Activated naive CD4-positive, alpha-beta T cell treated with anti-CD3 and anti-CD28 coated beads for 36 hours (primary cell): Measurements from ENCODE around the gene POLRMT. TPM values are rescaled to one million over a fixed set of nuclear protein-coding genes. Genes with fewer than 3 reads are reported as not detected.
A peak's percentile ranks its signal among the peaks of the same experiment; 100 is the strongest.

Experiments
- CTCF ChIA-PET: fragments of 350-600 bp; sonication (Branson Sonifier 250); formaldehyde crosslinking; loops from one replicate; lab custom pipeline; 2021; ENCODE audit warnings: antibody characterized with exemption; lab: Charles Lee
- DNase-seq: peaks from one replicate; pipeline ENCODE4 v3.0.0-alpha.2; 2020
- H3K27ac Mint-ChIP-seq: one replicate; pipeline ENCODE4 v1.8.0; 2021; ENCODE audit warnings: mild to moderate bottlenecking, mixed read lengths
- H3K27me3 Mint-ChIP-seq: one replicate; pipeline ENCODE4 v1.8.0; 2021; ENCODE audit warnings: low read depth, mixed read lengths
- H3K36me3 Mint-ChIP-seq: one replicate; pipeline ENCODE4 v1.8.0; 2021; ENCODE audit warnings: low read depth, mixed read lengths
- H3K4me1 Mint-ChIP-seq: one replicate; pipeline ENCODE4 v1.8.0; 2021; ENCODE audit warnings: low read depth, mixed read lengths
- H3K4me3 Mint-ChIP-seq: one replicate; pipeline ENCODE4 v1.8.0; 2021; ENCODE audit warnings: mild to moderate bottlenecking, moderate library complexity, mixed read lengths
- H3K9me3 Mint-ChIP-seq: one replicate; pipeline ENCODE4 v1.8.0; 2021; ENCODE audit warnings: mixed read lengths
- intact Hi-C: fragments of 100-400 bp; cut with micrococcal nuclease; formaldehyde crosslinking; loops from one replicate; pipeline ENCODE4 v1.15.1; 2023
- total RNA-seq, 2 experiments: library from RNA; stranded (reverse); gene quantifications; one replicate each; pipeline ENCODE4 v1.2.3, GENCODE V29; 2021

The POLRMT gene
- total RNA-seq, 2 experiments from 2014 or later = 63.8 to 65.6 TPM

DNA sequence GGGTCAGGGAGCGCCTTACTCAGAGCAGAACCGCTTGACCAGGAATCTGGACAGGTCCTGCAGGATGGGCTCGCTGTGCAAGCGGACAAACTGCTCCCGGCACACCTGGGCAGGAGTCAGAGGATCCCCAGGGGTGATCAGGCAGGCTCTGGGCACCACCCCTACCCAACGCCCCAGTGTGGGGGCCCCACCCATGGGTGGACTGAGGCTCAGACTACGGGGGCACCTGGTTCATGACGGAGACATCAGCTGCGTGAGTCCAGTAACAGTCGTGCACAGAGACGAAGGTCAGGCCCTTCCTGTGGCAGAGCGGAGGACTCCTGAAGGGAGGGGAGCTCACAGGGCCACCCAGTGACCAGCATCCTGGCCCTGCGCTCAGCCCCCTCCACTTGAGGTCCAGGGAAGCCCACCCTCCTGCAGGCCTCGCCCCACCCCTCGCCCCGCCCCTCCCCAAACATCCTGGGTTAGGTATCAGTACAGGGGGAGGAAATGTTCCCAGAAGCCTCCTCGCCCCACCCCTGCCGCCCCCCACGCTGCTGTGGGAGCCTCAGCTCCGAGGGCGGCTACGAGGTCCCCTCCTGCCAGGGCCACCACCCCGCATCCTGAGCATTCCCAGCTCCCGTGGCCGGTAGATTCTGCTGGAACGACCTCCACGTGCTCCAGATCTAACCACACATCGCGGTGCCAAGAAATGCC lies 15.6 kb downstream of the POLRMT start:
- no peaks in the 10 kb centered on the region for H3K9me3 Mint-ChIP-seq
- no peaks in the 10 kb centered on the region for H3K27me3 Mint-ChIP-seq
- no peak overlapping the region for H3K4me3 Mint-ChIP-seq
- H3K27ac Mint-ChIP-seq = no peak overlapping the region
- CTCF ChIA-PET = no interaction called here
- peaks cover 16% of the 10 kb centered on the region for H3K36me3 Mint-ChIP-seq
- DNase-seq = no peak
- intact Hi-C loops = no loop called here
- H3K4me1 Mint-ChIP-seq = peaks cover 7% of the 10 kb centered on the region

DNA sequence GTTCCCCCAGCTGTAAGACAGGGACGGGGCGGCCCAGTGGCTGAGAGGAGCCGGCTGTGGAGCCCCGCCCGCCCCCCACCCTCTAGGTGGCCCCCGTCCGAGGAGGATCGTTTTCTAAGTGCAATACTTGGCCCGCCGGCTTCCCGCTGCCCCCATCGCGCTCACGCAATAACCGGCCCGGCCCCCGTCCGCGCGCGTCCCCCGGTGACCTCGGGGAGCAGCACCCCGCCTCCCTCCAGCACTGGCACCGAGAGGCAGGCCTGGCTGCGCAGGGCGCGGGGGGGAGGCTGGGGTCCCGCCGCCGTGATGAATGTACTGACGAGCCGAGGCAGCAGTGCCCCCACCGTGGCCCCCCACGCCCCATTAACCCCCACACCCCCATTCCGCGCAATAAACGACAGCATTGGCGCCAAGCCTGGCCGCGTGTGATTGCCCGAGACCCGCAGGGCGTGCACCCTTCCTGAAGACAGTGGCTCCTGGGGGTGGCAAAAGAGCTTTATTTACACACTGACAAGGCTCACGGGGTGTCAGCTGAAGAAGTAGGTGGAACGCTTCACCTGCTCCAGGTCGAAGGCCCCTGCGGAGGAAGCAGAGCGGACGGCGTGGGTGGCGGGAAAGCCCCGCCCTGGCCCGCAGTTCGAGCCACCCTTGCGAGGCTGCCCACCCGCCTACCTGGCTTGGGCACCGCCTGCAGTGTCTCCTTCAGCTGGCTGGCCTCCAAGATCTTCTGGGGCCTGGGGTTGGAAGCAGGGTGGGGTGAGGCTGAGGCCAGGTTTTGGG lies 16.4 kb downstream of the POLRMT start:
- no peak overlapping the region for H3K4me3 Mint-ChIP-seq
- CTCF ChIA-PET = no interaction called here
- DNase-seq = no peak
- intact Hi-C loops = no loop called here
- no peaks in the 10 kb centered on the region for H3K27me3 Mint-ChIP-seq
- H3K36me3 Mint-ChIP-seq = peaks cover 17% of the 10 kb centered on the region
- H3K27ac Mint-ChIP-seq = no peak overlapping the region
- no peaks in the 10 kb centered on the region for H3K9me3 Mint-ChIP-seq
- peaks cover 10% of the 10 kb centered on the region for H3K4me1 Mint-ChIP-seq

DNA sequence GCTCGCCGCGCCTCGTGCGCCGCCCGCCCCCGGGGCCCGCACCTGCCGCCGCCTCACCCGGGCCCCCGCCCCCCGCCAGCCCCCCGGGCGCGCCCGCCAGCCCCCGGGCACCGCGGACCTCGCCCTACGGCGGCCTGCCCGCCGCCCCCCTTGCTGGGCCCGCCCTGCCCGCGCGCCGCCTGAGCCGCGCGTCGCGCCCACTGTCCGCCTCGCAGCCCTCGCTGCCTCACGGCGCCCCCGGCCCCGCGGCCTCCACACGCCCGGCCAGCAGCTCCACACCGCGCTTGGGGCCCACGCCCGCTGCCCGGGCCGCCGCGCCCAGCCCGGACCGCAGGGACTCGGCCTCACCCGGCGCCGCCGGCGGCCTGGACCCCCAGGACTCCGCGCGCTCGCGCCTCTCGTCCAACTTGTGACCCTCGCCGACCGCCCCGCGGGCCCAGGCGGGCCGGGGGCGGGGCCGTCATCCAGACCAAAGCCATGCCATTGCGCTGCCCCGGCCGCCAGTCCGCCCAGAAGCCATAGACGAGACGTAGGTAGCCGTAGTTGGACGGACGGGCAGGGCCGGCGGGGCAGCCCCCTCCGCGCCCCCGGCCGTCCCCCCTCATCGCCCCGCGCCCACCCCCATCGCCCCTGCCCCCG lies 17.2 kb downstream of the POLRMT start:
- Mint-ChIP-seq H3K36me3 (peaks cover 17% of the 10 kb centered on the region), H3K27me3 (no peaks in the 10 kb centered on the region), H3K4me3 (no peak overlapping the region), H3K27ac (no peak overlapping the region), H3K9me3 (no peaks in the 10 kb centered on the region), H3K4me1 (peaks cover 18% of the 10 kb centered on the region)
- intact Hi-C loops = no loop called here
- DNase-seq = no peak
- CTCF ChIA-PET = no interaction called here

DNA sequence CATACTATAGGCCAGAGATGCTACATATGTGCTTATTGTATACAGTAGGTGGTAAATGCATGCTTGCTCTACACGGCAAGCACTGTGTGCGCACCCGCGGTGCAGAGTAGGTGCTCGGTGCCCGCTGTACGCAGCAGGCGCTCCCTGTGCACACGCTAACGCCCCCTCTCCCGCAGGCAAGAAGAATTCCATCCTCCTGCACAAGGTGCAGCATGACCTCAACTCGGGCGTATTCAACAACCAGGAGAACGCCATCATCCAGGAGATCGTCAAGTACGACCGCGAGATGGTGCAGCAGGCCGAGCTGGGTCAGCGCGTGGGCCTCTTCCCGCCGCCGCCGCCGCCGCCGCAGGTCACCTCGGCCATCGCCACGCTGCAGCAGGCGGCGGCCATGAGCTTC lies 17.7 kb downstream of the POLRMT start:
- H3K36me3 Mint-ChIP-seq = peaks cover 17% of the 10 kb centered on the region
- H3K4me3 Mint-ChIP-seq = no peak overlapping the region
- no peaks in the 10 kb centered on the region for H3K27me3 Mint-ChIP-seq
- H3K27ac Mint-ChIP-seq = no peak overlapping the region
- H3K4me1 Mint-ChIP-seq = peaks cover 24% of the 10 kb centered on the region
- intact Hi-C loops = no loop called here
- DNase-seq = no peak
- CTCF ChIA-PET = no interaction called here
- H3K9me3 Mint-ChIP-seq = no peaks in the 10 kb centered on the region

DNA sequence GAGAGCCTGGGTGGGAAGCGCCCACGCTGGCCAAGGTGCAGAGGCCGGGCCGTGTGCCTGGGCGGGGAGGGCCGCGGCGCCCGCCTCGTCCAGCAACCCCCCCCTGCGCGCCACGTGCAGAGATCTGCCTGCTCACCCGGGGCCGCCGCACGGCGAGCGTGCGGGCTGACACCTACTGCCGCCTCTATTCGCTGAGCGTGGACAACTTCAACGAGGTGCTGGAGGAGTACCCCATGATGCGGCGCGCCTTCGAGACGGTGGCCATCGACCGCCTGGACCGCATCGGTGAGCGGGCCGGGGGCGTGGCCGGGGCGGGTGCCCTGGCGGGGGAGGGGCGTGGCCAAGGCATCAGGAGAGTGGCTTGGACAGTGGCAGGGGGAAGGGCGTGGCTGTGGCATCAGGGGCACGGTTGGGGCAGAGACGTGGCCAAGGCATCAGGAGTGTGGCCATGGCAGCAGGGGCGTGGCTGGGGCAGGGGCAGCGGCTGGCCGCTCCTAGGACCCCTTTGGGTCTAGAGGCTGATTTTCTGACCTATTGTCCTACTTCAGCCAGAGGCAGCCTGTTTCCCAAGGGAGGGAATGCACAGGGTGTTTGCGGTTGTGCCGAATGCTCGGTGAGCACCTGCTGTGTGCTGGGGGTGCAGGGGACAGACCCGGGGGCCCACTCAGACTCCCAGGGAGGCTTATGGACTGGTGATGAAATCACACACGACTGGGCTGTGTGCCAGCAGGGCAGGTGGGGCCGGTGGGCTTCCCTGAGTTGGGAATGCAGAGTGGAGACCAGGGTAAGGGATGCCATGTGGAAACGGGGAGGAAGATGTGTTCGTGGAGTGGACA lies 19.4 kb downstream of the POLRMT start:
- H3K27me3 Mint-ChIP-seq = no peaks in the 10 kb centered on the region
- H3K27ac Mint-ChIP-seq = no peak overlapping the region
- no peak overlapping the region for H3K4me3 Mint-ChIP-seq
- intact Hi-C loops = loop anchor here (5.0 kb wide), 1 partner anchor 648 kb away; no protein-coding TSS in a partner anchor
- H3K9me3 Mint-ChIP-seq = no peaks in the 10 kb centered on the region
- peaks cover 17% of the 10 kb centered on the region for H3K36me3 Mint-ChIP-seq
- DNase-seq = no peak
- CTCF ChIA-PET = no interaction called here
- H3K4me1 Mint-ChIP-seq = peaks cover 28% of the 10 kb centered on the region

DNA sequence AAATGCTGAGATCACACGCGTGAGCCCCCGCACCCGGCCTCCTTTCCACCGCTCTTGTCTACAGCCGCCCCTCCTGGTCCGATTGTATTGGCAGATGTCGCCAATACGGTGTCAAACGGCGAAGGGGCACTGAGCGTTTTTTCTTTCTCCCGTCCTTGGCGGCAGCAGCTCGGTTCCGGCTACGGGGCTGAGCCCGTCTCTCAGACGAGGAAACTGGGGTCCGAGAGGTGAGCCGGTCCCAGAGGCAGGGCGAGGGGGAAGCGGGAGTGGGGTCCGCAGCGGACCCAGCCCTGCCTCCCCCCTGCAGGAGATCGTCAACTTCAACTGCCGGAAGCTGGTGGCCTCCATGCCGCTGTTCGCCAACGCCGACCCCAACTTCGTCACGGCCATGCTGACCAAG lies 20.4 kb downstream of the POLRMT start:
- CTCF ChIA-PET = interaction anchor here (0.6 kb wide), 1 partner anchor 18 kb away, joined by 3 read pairs; no protein-coding TSS in a partner anchor
- no peaks in the 10 kb centered on the region for H3K27me3 Mint-ChIP-seq
- H3K36me3 Mint-ChIP-seq = peaks cover 13% of the 10 kb centered on the region
- no peak overlapping the region for H3K27ac Mint-ChIP-seq
- no peak for DNase-seq
- intact Hi-C loops = loop anchor here (5.0 kb wide), 1 partner anchor 649 kb away; no protein-coding TSS in a partner anchor
- peaks cover 28% of the 10 kb centered on the region for H3K4me1 Mint-ChIP-seq
- no peaks in the 10 kb centered on the region for H3K9me3 Mint-ChIP-seq
- H3K4me3 Mint-ChIP-seq = no peak overlapping the region

DNA sequence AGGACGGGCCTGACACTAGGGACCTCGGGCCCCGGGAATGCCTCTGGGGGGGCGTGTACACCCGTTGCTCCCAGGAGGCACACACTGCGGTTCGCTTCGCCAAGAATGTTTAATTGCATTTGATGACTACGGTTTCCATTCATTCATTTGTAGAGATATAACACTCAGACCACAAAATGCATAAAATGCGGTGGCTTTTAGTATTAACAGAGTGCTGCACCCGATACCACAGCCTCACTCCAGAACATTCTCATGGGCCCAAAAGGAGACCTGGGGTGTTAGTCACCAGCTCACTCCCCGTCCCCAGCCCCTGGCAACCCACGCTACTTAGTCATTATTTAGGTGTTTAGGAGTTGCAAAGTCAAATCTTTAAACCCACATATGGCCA lies 21.9 kb downstream of the POLRMT start:
- Mint-ChIP-seq H3K27me3 (no peaks in the 10 kb centered on the region), H3K9me3 (no peaks in the 10 kb centered on the region), H3K4me1 (peaks cover 28% of the 10 kb centered on the region), H3K36me3 (peaks cover 10% of the 10 kb centered on the region), H3K4me3 (peak overlapping the region; percentile 82), H3K27ac (peak overlapping the region; percentile 94)
- DNase-seq = peak; percentile 87
- intact Hi-C loops = loop anchor here (1.0 to 5.0 kb wide), 5 partner anchors 22 to 651 kb away; partner anchors contain the start of genes BSG and POLRMT
- CTCF ChIA-PET = interaction anchor here (1.0 kb wide), 1 partner anchor 15 kb away, joined by 3 read pairs; no protein-coding TSS in a partner anchor

DNA sequence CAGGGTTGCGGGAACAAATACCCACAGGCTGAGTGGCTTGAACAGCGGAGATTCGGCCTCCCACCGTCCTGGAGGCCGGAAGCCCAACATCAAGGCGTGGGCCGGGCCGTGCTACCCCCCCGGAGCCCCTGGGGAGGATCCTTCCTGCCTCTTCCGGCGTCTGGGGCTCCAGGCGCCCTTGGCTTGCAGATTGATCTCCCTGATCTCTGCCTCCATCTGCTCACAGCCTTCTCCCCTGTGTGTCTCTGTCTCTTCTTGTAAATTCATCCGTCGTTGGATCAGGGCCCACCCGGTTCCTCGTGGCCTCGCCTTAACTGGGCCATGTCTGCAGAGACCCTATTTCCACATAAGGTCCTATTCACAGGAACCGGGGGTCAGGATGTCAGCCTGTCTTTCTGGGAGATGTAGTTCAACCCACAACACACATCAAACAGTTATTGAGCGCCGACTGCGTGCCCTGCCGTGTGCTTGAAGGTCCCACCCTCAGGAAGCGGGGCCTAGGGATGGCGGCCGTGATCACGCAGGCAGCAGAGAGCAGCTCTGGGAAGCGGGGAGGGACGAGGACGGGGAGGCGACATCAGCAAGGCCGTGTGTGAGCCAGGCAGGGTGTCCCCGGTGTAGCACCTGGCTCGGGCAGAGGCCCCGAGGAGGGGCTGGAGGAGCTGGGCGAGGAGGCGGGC lies 22.4 kb downstream of the POLRMT start:
- DNase-seq = peak; percentile 73
- peaks cover 28% of the 10 kb centered on the region for H3K4me1 Mint-ChIP-seq

DNA sequence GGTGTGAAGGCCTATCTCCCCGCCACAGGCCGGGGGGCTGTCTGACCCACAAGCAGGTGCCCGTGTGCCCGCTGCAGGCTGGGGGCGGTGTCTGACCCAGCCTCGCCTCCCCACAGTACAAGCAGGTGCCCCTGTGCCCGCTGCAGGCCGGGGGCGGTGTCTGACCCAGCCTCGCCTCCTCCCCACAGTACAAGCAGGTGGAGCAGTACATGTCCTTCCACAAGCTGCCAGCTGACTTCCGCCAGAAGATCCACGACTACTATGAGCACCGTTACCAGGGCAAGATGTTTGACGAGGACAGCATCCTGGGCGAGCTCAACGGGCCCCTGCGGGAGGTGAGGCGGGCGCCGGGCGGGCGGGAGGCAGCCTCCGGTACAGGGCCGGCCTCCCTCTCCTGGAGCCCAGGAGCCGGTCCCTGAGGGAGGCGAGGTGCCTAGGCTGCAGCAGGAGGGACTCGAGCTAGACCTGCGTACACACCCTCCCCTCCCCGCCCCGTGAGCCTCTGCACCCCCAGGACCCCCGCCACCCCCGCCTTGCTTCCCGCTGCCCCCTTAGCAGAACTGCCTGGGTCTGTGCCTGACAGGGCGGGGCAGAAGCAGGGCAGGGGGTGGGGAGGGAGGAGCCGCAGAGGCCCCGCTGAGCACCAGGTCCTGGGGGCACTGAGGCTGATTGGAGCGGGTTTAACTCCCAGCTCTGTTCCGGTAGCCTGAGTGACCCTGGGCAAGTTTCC lies 23.1 kb downstream of the POLRMT start:
- CTCF ChIA-PET = no interaction called here
- no peaks in the 10 kb centered on the region for H3K27me3 Mint-ChIP-seq
- peak; percentile 60 for DNase-seq
- H3K9me3 Mint-ChIP-seq = no peaks in the 10 kb centered on the region
- H3K4me1 Mint-ChIP-seq = peaks cover 26% of the 10 kb centered on the region
- intact Hi-C loops = loop anchor here (5.0 kb wide), 1 partner anchor 652 kb away; no protein-coding TSS in a partner anchor
- peak overlapping the region; percentile 82 for H3K4me3 Mint-ChIP-seq
- peaks cover 7% of the 10 kb centered on the region for H3K36me3 Mint-ChIP-seq
- peak overlapping the region; percentile 94 for H3K27ac Mint-ChIP-seq

More for the DNA sequence above, 22.4 kb downstream of the POLRMT start:
- Mint-ChIP-seq H3K9me3 (no peaks in the 10 kb centered on the region), H3K36me3 (peaks cover 10% of the 10 kb centered on the region), H3K27ac (peak overlapping the region; percentile 94), H3K27me3 (no peaks in the 10 kb centered on the region), H3K4me3 (peak overlapping the region; percentile 82)
- CTCF ChIA-PET = interaction anchor here (1.0 kb wide), 1 partner anchor 16 kb away, joined by 3 read pairs; no protein-coding TSS in a partner anchor
- intact Hi-C loops = loop anchor here (1.0 to 5.0 kb wide), 5 partner anchors 22 to 651 kb away; partner anchors contain the start of genes BSG and POLRMT

DNA sequence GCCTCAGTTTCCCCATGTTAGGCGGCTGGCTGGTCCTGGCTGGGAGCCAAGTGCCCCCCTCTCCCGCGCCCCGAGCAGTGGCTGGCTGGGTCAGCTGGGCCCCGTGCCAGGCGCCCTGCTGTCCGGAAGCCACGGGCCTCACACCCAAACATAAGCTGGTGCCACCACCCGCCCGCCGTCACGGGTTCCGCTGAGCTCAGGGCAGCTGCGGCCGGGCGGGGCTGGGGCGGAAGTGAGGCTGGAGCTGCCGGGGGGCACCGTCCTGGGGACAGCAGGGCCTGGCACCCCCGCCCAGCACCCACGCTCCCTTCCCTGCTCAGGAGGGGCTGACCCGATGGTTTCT lies 24.4 kb downstream of the POLRMT start:
- Mint-ChIP-seq H3K9me3 (no peaks in the 10 kb centered on the region), H3K27ac (no peak overlapping the region), H3K4me1 (peaks cover 26% of the 10 kb centered on the region), H3K36me3 (peaks cover 2% of the 10 kb centered on the region), H3K27me3 (no peaks in the 10 kb centered on the region), H3K4me3 (no peak overlapping the region)
- CTCF ChIA-PET = interaction anchor here (0.8 kb wide), 1 partner anchor 25 kb away, joined by 3 read pairs; no protein-coding TSS in a partner anchor
- intact Hi-C loops = no loop called here
- DNase-seq = no peak
